ENCODE results near the gene DERL3. TPM values are rescaled to one million over a fixed set of nuclear protein-coding genes. Genes with fewer than 3 reads are reported as not detected.
A peak's percentile ranks its signal among the peaks of the same experiment; 100 is the strongest.

The DERL3 gene
- total and polyA plus RNA-seq, 4 donors: 6.1 to 15.1 (median 7.5) TPM

- Histone ChIP-seq H3K9ac (ENCODE audit: insufficient read depth in 1 of 2, low read length in 2 of 2) (no peak overlapping the region), H3K9me3 (ENCODE audit: control insufficient read depth in 4 of 4, insufficient read depth in 3 of 4, low read length in 3 of 4) (no peaks in the 10 kb centered on the region), H3K4me3 (no peak overlapping the region), H3K27ac (ENCODE audit: low read depth in 1 of 2, low read length in 1 of 2) (peak overlapping the region in 1 of 2 donors; percentile 87), H3K27me3 (ENCODE audit: control insufficient read depth in 3 of 3, insufficient read depth in 3 of 3, low read length in 2 of 3) (no peaks in the 10 kb centered on the region), H3K4me1 (ENCODE audit: control insufficient read depth in 5 of 5, insufficient read depth in 5 of 5, low read length in 5 of 5) (peaks cover 0 to 18% (median 8%) of the 10 kb centered on the region in 5 donors), H3K36me3 (ENCODE audit: control insufficient read depth in 4 of 4, insufficient read depth in 4 of 4, low read length in 4 of 4) (peaks cover 0 to 30% (median 16%) of the 10 kb centered on the region in 4 donors)
- no peak for DNase-seq
- ATAC-seq (ENCODE audit: insufficient read depth, low FRiP score): no peak
- no peak for TF ChIP-seq CTCF (IDR thresholded peaks at IDR 0.05; ENCODE audit: control extremely low read depth, extremely low read depth)
- WGBS, 2 donors: 19 to 26% methylated on average over 41 of the region's 41 CpGs
Measured at GRCh38 chr22:23837911-23838680, 710 bp downstream of the DERL3 start.

- Histone ChIP-seq H3K9ac (ENCODE audit: insufficient read depth in 1 of 2, low read length in 2 of 2) (no peak overlapping the region), H3K27ac (ENCODE audit: low read depth in 1 of 2, low read length in 1 of 2) (peak overlapping the region in 1 of 2 donors; percentile 87), H3K27me3 (ENCODE audit: control insufficient read depth in 3 of 3, insufficient read depth in 3 of 3, low read length in 2 of 3) (no peaks in the 10 kb centered on the region), H3K9me3 (ENCODE audit: control insufficient read depth in 4 of 4, insufficient read depth in 3 of 4, low read length in 3 of 4) (no peaks in the 10 kb centered on the region), H3K4me3 (no peak overlapping the region), H3K4me1 (ENCODE audit: control insufficient read depth in 5 of 5, insufficient read depth in 5 of 5, low read length in 5 of 5) (peaks cover 0 to 14% (median 7%) of the 10 kb centered on the region in 5 donors), H3K36me3 (ENCODE audit: control insufficient read depth in 4 of 4, insufficient read depth in 4 of 4, low read length in 4 of 4) (peaks cover 0 to 35% (median 16%) of the 10 kb centered on the region in 4 donors)
- DNase-seq: no peak
- TF ChIP-seq CTCF (IDR thresholded peaks at IDR 0.05; ENCODE audit: control extremely low read depth, extremely low read depth): no peak
- WGBS, 2 donors: 90 to 92% methylated on average over 12 of the region's 12 CpGs
- no peak for ATAC-seq (ENCODE audit: insufficient read depth, low FRiP score)
Measured at GRCh38 chr22:23837496-23837859, 1.3 kb downstream of the DERL3 start.

- Histone ChIP-seq H3K4me3 (no peak overlapping the region), H3K9ac (ENCODE audit: insufficient read depth in 1 of 2, low read length in 2 of 2) (no peak overlapping the region), H3K27ac (ENCODE audit: low read depth in 1 of 2, low read length in 1 of 2) (peak overlapping the region in 1 of 2 donors; percentile 87), H3K27me3 (ENCODE audit: control insufficient read depth in 3 of 3, insufficient read depth in 3 of 3, low read length in 2 of 3) (no peaks in the 10 kb centered on the region), H3K4me1 (ENCODE audit: control insufficient read depth in 5 of 5, insufficient read depth in 5 of 5, low read length in 5 of 5) (peaks cover 0 to 9% (median 7%) of the 10 kb centered on the region in 5 donors), H3K36me3 (ENCODE audit: control insufficient read depth in 4 of 4, insufficient read depth in 4 of 4, low read length in 4 of 4) (peaks cover 0 to 40% (median 19%) of the 10 kb centered on the region in 4 donors), H3K9me3 (ENCODE audit: control insufficient read depth in 4 of 4, insufficient read depth in 3 of 4, low read length in 3 of 4) (no peaks in the 10 kb centered on the region)
- TF ChIP-seq CTCF (IDR thresholded peaks at IDR 0.05; ENCODE audit: control extremely low read depth, extremely low read depth): no peak
- no peak for ATAC-seq (ENCODE audit: insufficient read depth, low FRiP score)
- no peak for DNase-seq
- WGBS, 2 donors: 70 to 79% methylated on average over 12 of the region's 12 CpGs
Measured at GRCh38 chr22:23836692-23837495, 1.9 kb downstream of the DERL3 start.

All from lung (tissue), 12 donors.